ENCODE results near the gene CES3.
A peak's percentile ranks its signal among the peaks of the same experiment; 100 is the strongest.
"Not testable (repeated sequence)": the region's sequence is repeated elsewhere in the genome, so short reads cannot be mapped to it uniquely, and the experiment has no call there.

Gene CES3

GRCh38 chr16:66991545-66992077 is 30.5 kb downstream of the CES3 start:
- Mint-ChIP-seq H3K27me3 (ENCODE audit: low read depth, poor library complexity) (peaks cover 42% of the 10 kb centered on the region), H3K36me3 (ENCODE audit: low read depth) (no peaks in the 10 kb centered on the region), H3K9me3 (no peaks in the 10 kb centered on the region)

GRCh38 chr16:66993558-66993957 is 32.5 kb downstream of the CES3 start:
- peaks cover 20% of the 10 kb centered on the region for H3K4me1 Mint-ChIP-seq
- H3K4me3 Mint-ChIP-seq; H3K36me3 Mint-ChIP-seq (ENCODE audit: low read depth); DNase-seq; H3K9me3 Mint-ChIP-seq; H3K27ac Mint-ChIP-seq: not testable (repeated sequence)
- peaks cover 52% of the 10 kb centered on the region for H3K27me3 Mint-ChIP-seq (ENCODE audit: low read depth, poor library complexity)

More at GRCh38 chr16:66991545-66992077, 30.5 kb downstream of the CES3 start:
- no peak for DNase-seq
- TF ChIP-seq CTCF (IDR thresholded peaks at IDR 0.05) = no peak
- Mint-ChIP-seq H3K4me1 (peaks cover 14% of the 10 kb centered on the region), H3K4me3 (no peak overlapping the region), H3K27ac (no peak overlapping the region)

- no peak for TF ChIP-seq CTCF (IDR thresholded peaks at IDR 0.05)
- Mint-ChIP-seq H3K9me3 (no peaks in the 10 kb centered on the region), H3K27ac (no peak overlapping the region), H3K4me1 (peaks cover 19% of the 10 kb centered on the region), H3K27me3 (ENCODE audit: low read depth, poor library complexity) (peaks cover 62% of the 10 kb centered on the region), H3K4me3 (no peak overlapping the region), H3K36me3 (ENCODE audit: low read depth) (no peaks in the 10 kb centered on the region)
- DNase-seq = no peak
These were observed 35.4 kb downstream of the CES3 start for GRCh38 chr16:66996324-66996982.

GRCh38 chr16:66996983-66997358 is 35.9 kb downstream of the CES3 start:
- Mint-ChIP-seq H3K27me3 (ENCODE audit: low read depth, poor library complexity) (peaks cover 67% of the 10 kb centered on the region), H3K4me3 (no peak overlapping the region), H3K9me3 (no peaks in the 10 kb centered on the region), H3K4me1 (peaks cover 19% of the 10 kb centered on the region), H3K27ac (no peak overlapping the region), H3K36me3 (ENCODE audit: low read depth) (no peaks in the 10 kb centered on the region)
- TF ChIP-seq CTCF (IDR thresholded peaks at IDR 0.05) = no peak
- no peak for DNase-seq

GRCh38 chr16:67000384-67001351 is 39.6 kb downstream of the CES3 start:
- Mint-ChIP-seq H3K36me3 (ENCODE audit: low read depth) (no peaks in the 10 kb centered on the region), H3K9me3 (no peaks in the 10 kb centered on the region), H3K4me1 (peaks cover 21% of the 10 kb centered on the region), H3K27me3 (ENCODE audit: low read depth, poor library complexity) (peaks cover 95% of the 10 kb centered on the region), H3K27ac (no peak overlapping the region), H3K4me3 (peak overlapping the region; percentile 79)
- DNase-seq = peak; percentile 70
- TF ChIP-seq CTCF (IDR thresholded peaks at IDR 0.05) = no peak

- peaks cover 90% of the 10 kb centered on the region for H3K27me3 Mint-ChIP-seq (ENCODE audit: low read depth, poor library complexity)
- H3K9me3 Mint-ChIP-seq = no peaks in the 10 kb centered on the region
- H3K4me3 Mint-ChIP-seq = no peak overlapping the region
- TF ChIP-seq CTCF (IDR thresholded peaks at IDR 0.05) = no peak
- H3K4me1 Mint-ChIP-seq = peaks cover 28% of the 10 kb centered on the region
- no peak overlapping the region for H3K27ac Mint-ChIP-seq
- DNase-seq = no peak
- H3K36me3 Mint-ChIP-seq (ENCODE audit: low read depth) = no peaks in the 10 kb centered on the region
These were observed 40.7 kb downstream of the CES3 start for GRCh38 chr16:67001726-67002125.

Data from nephron progenitor cell (in vitro differentiated cells).